Measurements from ENCODE around the gene SULT1A1. TPM values are rescaled to one million over a fixed set of nuclear protein-coding genes. Genes with fewer than 3 reads are reported as not detected.
"Not testable (repeated sequence)": the region's sequence is repeated elsewhere in the genome, so short reads cannot be mapped to it uniquely, and the experiment has no call there.

The SULT1A1 gene
- total RNA-seq, 1 donor from 2014 or later: 5.3 TPM

- H3K27ac Mint-ChIP-seq (ENCODE audit: unreplicated experiment); H3K36me3 Mint-ChIP-seq (ENCODE audit: low read depth, unreplicated experiment); H3K27me3 Mint-ChIP-seq (ENCODE audit: unreplicated experiment); H3K4me3 Mint-ChIP-seq (ENCODE audit: unreplicated experiment); H3K9me3 Mint-ChIP-seq (ENCODE audit: unreplicated experiment); DNase-seq (ENCODE audit: low spot score); H3K4me1 Mint-ChIP-seq (ENCODE audit: unreplicated experiment): not testable (repeated sequence)
Measured at GRCh38 chr16:28612359-28613280, 2.8 kb upstream of the SULT1A1 start.

GRCh38 chr16:28610595-28611191 lies 849 bp upstream of the SULT1A1 start:
- Mint-ChIP-seq H3K4me3 (ENCODE audit: unreplicated experiment) (no peak overlapping the region), H3K9me3 (ENCODE audit: unreplicated experiment) (no peaks in the 10 kb centered on the region), H3K36me3 (ENCODE audit: low read depth, unreplicated experiment) (no peaks in the 10 kb centered on the region), H3K27ac (ENCODE audit: unreplicated experiment) (no peak overlapping the region), H3K27me3 (ENCODE audit: unreplicated experiment) (peaks cover 4% of the 10 kb centered on the region), H3K4me1 (ENCODE audit: unreplicated experiment) (no peaks in the 10 kb centered on the region)
- no peak for TF ChIP-seq CTCF (IDR thresholded peaks at IDR 0.05; ENCODE audit: unreplicated experiment)
- no peak for DNase-seq (ENCODE audit: low spot score)

GRCh38 chr16:28608867-28609596 lies 812 bp downstream of the SULT1A1 start:
- not testable (repeated sequence) for H3K36me3 Mint-ChIP-seq (ENCODE audit: low read depth, unreplicated experiment); H3K4me3 Mint-ChIP-seq (ENCODE audit: unreplicated experiment); DNase-seq (ENCODE audit: low spot score); H3K27ac Mint-ChIP-seq (ENCODE audit: unreplicated experiment); H3K9me3 Mint-ChIP-seq (ENCODE audit: unreplicated experiment); H3K27me3 Mint-ChIP-seq (ENCODE audit: unreplicated experiment); H3K4me1 Mint-ChIP-seq (ENCODE audit: unreplicated experiment)

- not testable (repeated sequence) for H3K27me3 Mint-ChIP-seq (ENCODE audit: unreplicated experiment); H3K4me1 Mint-ChIP-seq (ENCODE audit: unreplicated experiment); H3K36me3 Mint-ChIP-seq (ENCODE audit: low read depth, unreplicated experiment); DNase-seq (ENCODE audit: low spot score); H3K9me3 Mint-ChIP-seq (ENCODE audit: unreplicated experiment); H3K4me3 Mint-ChIP-seq (ENCODE audit: unreplicated experiment); H3K27ac Mint-ChIP-seq (ENCODE audit: unreplicated experiment)
Measured at GRCh38 chr16:28608496-28608808, 1.4 kb downstream of the SULT1A1 start.

- H3K9me3 Mint-ChIP-seq (ENCODE audit: unreplicated experiment); H3K27ac Mint-ChIP-seq (ENCODE audit: unreplicated experiment); H3K4me3 Mint-ChIP-seq (ENCODE audit: unreplicated experiment); DNase-seq (ENCODE audit: low spot score); H3K27me3 Mint-ChIP-seq (ENCODE audit: unreplicated experiment); H3K36me3 Mint-ChIP-seq (ENCODE audit: low read depth, unreplicated experiment); H3K4me1 Mint-ChIP-seq (ENCODE audit: unreplicated experiment): not testable (repeated sequence)
Measured at GRCh38 chr16:28607681-28608495, 2.0 kb downstream of the SULT1A1 start.

- Mint-ChIP-seq H3K9me3 (ENCODE audit: unreplicated experiment) (no peaks in the 10 kb centered on the region), H3K27ac (ENCODE audit: unreplicated experiment) (no peak overlapping the region)
Measured at GRCh38 chr16:28607116-28607623, 2.7 kb downstream of the SULT1A1 start.

More at GRCh38 chr16:28607116-28607623, 2.7 kb downstream of the SULT1A1 start:
- Mint-ChIP-seq H3K27me3 (ENCODE audit: unreplicated experiment) (peaks cover 2% of the 10 kb centered on the region), H3K4me3 (ENCODE audit: unreplicated experiment) (no peak overlapping the region), H3K4me1 (ENCODE audit: unreplicated experiment) (no peaks in the 10 kb centered on the region), H3K36me3 (ENCODE audit: low read depth, unreplicated experiment) (no peaks in the 10 kb centered on the region)
- no peak for TF ChIP-seq CTCF (IDR thresholded peaks at IDR 0.05; ENCODE audit: unreplicated experiment)
- DNase-seq (ENCODE audit: low spot score): no peak
